Measurements from ENCODE around the gene CROT.

CROT gene

GRCh38 chr7:87416682-87417587, 71.5 kb downstream of the CROT start:
- peak; percentile 77 for DNase-seq

- no peak for DNase-seq
Observed at GRCh38 chr7:87420173-87420572, 74.7 kb downstream of the CROT start.

GRCh38 chr7:87424075-87424474, 78.6 kb downstream of the CROT start:
- DNase-seq = no peak

DNA sequence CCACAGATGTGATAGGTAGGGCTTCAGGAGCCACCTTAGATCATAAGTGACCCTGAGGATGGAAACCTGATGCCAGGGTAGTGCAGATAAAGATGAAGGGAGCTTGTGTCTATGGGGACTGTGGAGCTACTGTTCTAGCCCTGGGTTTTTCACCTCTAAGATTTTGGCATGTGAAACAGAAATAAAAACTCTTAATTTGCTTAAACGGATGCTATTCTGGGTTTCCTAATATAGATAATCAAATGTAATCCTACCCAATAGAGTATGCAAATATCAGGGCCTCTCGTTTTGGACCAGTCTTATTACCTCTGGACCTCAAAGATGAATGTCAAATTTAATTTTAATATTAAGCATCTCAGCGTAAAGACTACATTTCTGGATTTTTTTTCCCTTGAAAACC, 80.7 kb downstream of the CROT start:
- no peak for DNase-seq

- no peak for DNase-seq
Observed at GRCh38 chr7:87427288-87427687, 81.8 kb downstream of the CROT start.

- DNase-seq = no peak
Observed at GRCh38 chr7:87432536-87432935, 87.1 kb downstream of the CROT start.

GRCh38 chr7:87435546-87435945, 90.1 kb downstream of the CROT start:
- no peak for DNase-seq

GRCh38 chr7:87445897-87446296, 100.4 kb downstream of the CROT start:
- no peak for DNase-seq

DNA sequence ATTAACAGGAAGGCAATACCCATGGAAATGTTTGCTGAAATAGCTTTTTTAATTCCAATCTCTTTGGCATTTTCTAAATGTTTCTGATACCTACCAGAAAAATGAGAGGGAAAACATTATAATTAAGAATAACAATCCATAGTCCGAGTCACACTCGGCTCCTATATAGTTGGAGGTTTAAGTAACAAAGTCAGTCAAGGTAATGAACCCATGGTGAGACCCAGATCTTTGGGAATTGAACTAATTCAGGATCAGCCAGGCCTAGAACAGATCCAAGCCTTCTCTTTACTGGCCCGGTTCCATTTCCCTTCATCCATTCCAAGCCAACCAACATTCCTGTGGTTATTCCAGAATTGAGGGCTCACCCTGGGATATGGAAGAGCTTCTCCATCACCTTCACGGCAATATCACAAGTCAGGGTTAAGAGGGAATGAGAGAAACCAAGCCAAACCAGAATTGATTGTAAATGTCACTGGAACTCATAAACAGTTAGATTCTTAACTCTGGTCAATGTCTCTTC, 101.7 kb downstream of the CROT start:
- no peak for DNase-seq

DNA sequence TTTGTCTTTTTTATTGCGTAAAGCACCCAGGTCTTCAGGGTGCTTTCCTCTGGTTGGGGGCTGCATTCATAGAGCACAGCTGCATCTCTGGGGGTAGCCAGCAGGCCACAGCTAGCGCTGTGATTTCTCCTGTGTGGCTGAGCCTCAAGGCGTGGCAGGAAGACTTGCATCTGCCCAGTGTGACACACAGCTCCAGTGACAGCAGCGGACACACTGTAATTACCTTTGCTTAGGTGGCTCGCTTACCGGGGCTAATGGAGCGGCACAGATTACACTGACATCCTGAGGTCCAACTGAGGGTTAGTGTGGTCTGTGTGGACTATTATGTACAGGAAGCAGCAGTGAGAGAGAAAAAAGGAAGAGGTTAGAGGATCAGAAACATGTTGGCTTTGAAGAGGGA, 102.9 kb downstream of the CROT start:
- DNase-seq = no peak
